HEK293T (cell line): Measurements from ENCODE around the gene ZNF772.
"Not testable (repeated sequence)": the region's sequence is repeated elsewhere in the genome, so short reads cannot be mapped to it uniquely, and the experiment has no call there.

Source experiments
- CTCF ChIA-PET: fragments of 350-600 bp; formaldehyde crosslinking; extraction: SDS; loops from one replicate; lab custom pipeline; 2021; ENCODE audit warnings: antibody characterized with exemption, inconsistent platforms; lab: Yijun Ruan, JAX
- POLR2A ChIA-PET: fragments of 350-600 bp; formaldehyde crosslinking; extraction: SDS; loops from one replicate; lab custom pipeline; 2020; ENCODE audit warnings: antibody characterized with exemption, inconsistent platforms; lab: Yijun Ruan, JAX
- DNase-seq: peaks from one replicate; pipeline ENCODE4 v3.0.0; 2012; ENCODE audit warnings: mixed read lengths; ENCODE audit errors: extremely low spot score
- ARNT ChIP-seq: fragments of 450-650 bp; IDR thresholded peaks from 2 replicates; pipeline ENCODE4 v1.6.1; 2017; ENCODE audit warnings: mild to moderate bottlenecking
- BHLHE40 ChIP-seq: fragments of 450-650 bp; IDR thresholded peaks from 2 replicates; pipeline ENCODE4 v1.6.1; 2016; ENCODE audit warnings: mild to moderate bottlenecking, moderate library complexity, borderline replicate concordance
- CTBP1 ChIP-seq: fragments of 450-650 bp; IDR thresholded peaks from 2 replicates; pipeline ENCODE4 v1.6.1; 2016; ENCODE audit warnings: borderline replicate concordance
- ELF4 ChIP-seq: fragments of 450-650 bp; IDR thresholded peaks from 2 replicates; pipeline ENCODE4 v1.6.1; 2017; ENCODE audit warnings: antibody characterized with exemption
- FOXA1 ChIP-seq: fragments of 450-650 bp; IDR thresholded peaks from 2 replicates; pipeline ENCODE4 v1.6.1; 2016; ENCODE audit warnings: mild to moderate bottlenecking
- FOXK2 ChIP-seq: fragments of 450-650 bp; IDR thresholded peaks from 2 replicates; pipeline ENCODE4 v1.6.1; 2016; ENCODE audit warnings: mild to moderate bottlenecking
- FOXM1 ChIP-seq: fragments of 450-650 bp; IDR thresholded peaks from 2 replicates; pipeline ENCODE4 v1.6.1; 2017; ENCODE audit warnings: mild to moderate bottlenecking, borderline replicate concordance
- HDGF ChIP-seq: fragments of 450-650 bp; IDR thresholded peaks from 2 replicates; pipeline ENCODE4 v1.6.1; 2017; ENCODE audit warnings: antibody characterized with exemption, borderline replicate concordance
- L3MBTL2 ChIP-seq: fragments of 450-650 bp; conservative IDR thresholded peaks from 2 replicates; pipeline ENCODE4 v1.6.1; 2016; ENCODE audit warnings: mild to moderate bottlenecking
- LEF1 ChIP-seq: fragments of 450-650 bp; IDR thresholded peaks from 2 replicates; pipeline ENCODE4 v1.6.1; 2017; ENCODE audit warnings: mild to moderate bottlenecking, borderline replicate concordance
- NFRKB ChIP-seq: fragments of 450-650 bp; IDR thresholded peaks from 2 replicates; pipeline ENCODE4 v1.6.1; 2016; ENCODE audit warnings: mild to moderate bottlenecking, moderate library complexity
- SP1 ChIP-seq: fragments of 450-650 bp; IDR thresholded peaks from 2 replicates; pipeline ENCODE4 v1.6.1; 2017
- SUZ12 ChIP-seq: fragments of 450-650 bp; IDR thresholded peaks from 2 replicates; pipeline ENCODE4 v1.6.1; 2016; ENCODE audit warnings: mild to moderate bottlenecking
- TARDBP ChIP-seq: fragments of 450-650 bp; IDR thresholded peaks from 2 replicates; pipeline ENCODE4 v1.6.1; 2016
- ZNF384 ChIP-seq: fragments of 450-650 bp; IDR thresholded peaks from 2 replicates; pipeline ENCODE4 v1.6.1; 2016
- TF ChIP-seq, protein P1 (sequence below): fragments of 450-650 bp; IDR thresholded peaks from 2 replicates; pipeline ENCODE4 v1.6.1; 2016

Gene ZNF772

GRCh38 chr19:57499680-57500395 is 22.5 kb upstream of the ZNF772 start, which contains the start of gene ZNF773:
ZNF773 (plus strand) TSS chr19:57499938; CDS start chr19:57500081, 143 bp downstream.
- peak; percentile 89 for DNase-seq
- TF ChIP-seq, protein P1, sequence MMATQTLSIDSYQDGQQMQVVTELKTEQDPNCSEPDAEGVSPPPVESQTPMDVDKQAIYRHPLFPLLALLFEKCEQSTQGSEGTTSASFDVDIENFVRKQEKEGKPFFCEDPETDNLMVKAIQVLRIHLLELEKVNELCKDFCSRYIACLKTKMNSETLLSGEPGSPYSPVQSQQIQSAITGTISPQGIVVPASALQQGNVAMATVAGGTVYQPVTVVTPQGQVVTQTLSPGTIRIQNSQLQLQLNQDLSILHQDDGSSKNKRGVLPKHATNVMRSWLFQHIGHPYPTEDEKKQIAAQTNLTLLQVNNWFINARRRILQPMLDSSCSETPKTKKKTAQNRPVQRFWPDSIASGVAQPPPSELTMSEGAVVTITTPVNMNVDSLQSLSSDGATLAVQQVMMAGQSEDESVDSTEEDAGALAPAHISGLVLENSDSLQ: 0 out of 2 replicates have a peak, but pooled peaks have one; percentile 2
- TF ChIP-seq L3MBTL2: peak; percentile 62
- CTCF ChIA-PET: not testable (repeated sequence)
- POLR2A ChIA-PET: interaction anchor here (1.0 kb wide), 1 partner anchor 12 kb away, joined by 3 read pairs; the partner anchor contains the start of gene ZNF419

DNA sequence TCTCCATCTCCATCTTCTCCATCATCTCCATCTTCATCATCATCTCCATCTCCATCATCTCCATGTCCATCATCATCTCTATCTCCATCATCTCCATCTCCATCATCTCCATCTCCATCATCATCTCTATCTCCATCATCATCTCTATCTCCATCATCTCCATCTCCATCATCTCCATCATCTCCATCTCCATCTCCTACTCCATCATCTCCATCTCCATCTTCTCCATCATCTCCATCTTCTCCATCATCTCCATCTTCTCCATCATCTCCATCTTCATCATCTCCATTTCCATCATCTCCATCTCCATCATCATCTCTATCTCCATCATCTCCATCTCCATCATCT is 21.9 kb upstream of the ZNF772 start:
- TF ChIP-seq CTBP1: peak; percentile 77
- CTCF ChIA-PET: not testable (repeated sequence)
- POLR2A ChIA-PET: interaction anchor here (1.0 kb wide), 1 partner anchor 11 kb away, joined by 3 read pairs; the partner anchor contains the start of gene ZNF419

GRCh38 chr19:57488299-57488644 is 10.9 kb upstream of the ZNF772 start:
- DNase-seq, CTCF ChIA-PET: not testable (repeated sequence)
- POLR2A ChIA-PET: interaction anchor here (1.3 kb wide), 1 partner anchor 11 kb away, joined by 3 read pairs; the partner anchor contains the start of gene ZNF773

More for the DNA sequence above, 21.9 kb upstream of the ZNF772 start:
- DNase-seq: not testable (repeated sequence)

- CTCF ChIA-PET: not testable (repeated sequence)
- DNase-seq: peak; percentile 88
- peak; percentile 87 for TF ChIP-seq ELF4
- TF ChIP-seq CTBP1: 0 out of 2 replicates have a peak, but pooled peaks have one; percentile 47
- POLR2A ChIA-PET: interaction anchor here (1.3 kb wide), 1 partner anchor 12 kb away, joined by 3 read pairs; the partner anchor contains the start of gene ZNF773
Observed at GRCh38 chr19:57487477-57488298, 10.3 kb upstream of the ZNF772 start, which contains the start of gene ZNF419. ZNF419 (plus strand) TSS chr19:57487750; CDS start chr19:57487951, 201 bp downstream.

DNA sequence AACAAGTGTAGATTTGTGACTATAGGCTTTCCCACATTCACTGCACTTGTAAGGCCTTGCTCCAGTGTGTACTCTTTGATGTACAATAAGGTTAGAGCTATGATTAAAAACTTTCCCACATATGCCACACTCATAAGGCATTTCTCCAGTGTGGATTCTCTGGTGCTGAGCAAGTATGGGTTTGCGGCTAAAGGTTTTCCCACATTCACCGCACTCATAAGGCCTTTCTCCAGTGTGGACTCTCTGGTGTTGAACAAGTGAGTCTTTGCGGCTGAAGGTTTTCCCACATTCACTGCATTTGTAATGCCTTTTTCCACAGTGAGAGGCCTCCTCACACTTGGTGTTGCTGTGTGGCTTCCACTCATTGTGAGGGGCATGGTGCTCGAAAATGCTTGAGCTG is 3.7 kb downstream of the ZNF772 start:
- POLR2A ChIA-PET: no interaction called here
- DNase-seq: no peak
- CTCF ChIA-PET: no interaction called here
- TF ChIP-seq FOXM1 (no peak), LEF1 (no peak), HDGF (no peak), BHLHE40 (no peak), SP1 (no peak), FOXA1 (no peak), CTBP1 (no peak), FOXK2 (no peak), ELF4 (no peak), NFRKB (no peak), ZNF384 (no peak), L3MBTL2 (no peak), ARNT (no peak), SUZ12 (no peak), TARDBP (no peak)
- TF ChIP-seq, protein P1: no peak

DNA sequence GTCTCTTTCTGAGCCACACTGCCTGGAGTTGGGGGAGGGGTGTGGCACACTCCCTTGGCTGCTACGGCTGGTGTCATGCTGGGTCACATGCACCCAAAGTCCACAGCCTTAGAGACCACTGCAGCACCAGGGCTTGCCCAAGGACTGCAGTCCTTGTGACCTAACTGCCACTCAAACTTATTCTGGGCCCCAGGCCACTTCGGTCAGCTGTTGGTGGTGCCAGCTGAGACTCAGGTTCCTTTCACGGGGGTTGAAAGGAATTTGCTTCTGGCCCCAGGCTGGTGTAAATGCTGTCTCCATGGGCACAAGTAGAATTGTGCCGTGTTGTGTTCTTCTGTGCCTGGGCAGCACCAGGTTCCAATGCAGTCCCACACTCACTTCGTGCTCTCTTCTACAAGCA is 10.9 kb downstream of the ZNF772 start:
- DNase-seq: no peak
- CTCF ChIA-PET: no interaction called here
- POLR2A ChIA-PET: no interaction called here
- TF ChIP-seq TARDBP (no peak), CTBP1 (no peak), SP1 (no peak), ZNF384 (no peak), HDGF (no peak), LEF1 (no peak), FOXM1 (no peak), ELF4 (no peak), FOXA1 (no peak), NFRKB (no peak), FOXK2 (no peak), L3MBTL2 (no peak), SUZ12 (no peak), BHLHE40 (no peak)
- TF ChIP-seq, protein P1: no peak
